ENCODE results near the gene LCP1. TPM values are rescaled to one million over a fixed set of nuclear protein-coding genes. Genes with fewer than 3 reads are reported as not detected.

The LCP1 gene
- total and polyA plus RNA-seq, 2 of the 13 experiments (the other 11 are each of a cell fraction or from before 2014, with no cell fraction given) = 1.6 TPM

- POLR2A ChIA-PET = interaction anchor here (1.0 kb wide), 1 partner anchor 17 kb away, joined by 7 read pairs; no protein-coding TSS in a partner anchor
- no peak overlapping the region for H3K9ac ChIP-seq (ENCODE audit: insufficient read depth, low read depth, low read length)
- no peak for ATAC-seq
- intact Hi-C loops (cut with micrococcal nuclease; ENCODE audit: unreplicated experiment) = loop anchor here (1.0 to 5.0 kb wide), 6 partner anchors 17 to 319 kb away; partner anchors contain the start of gene ZC3H13
- BruUV-seq (replicated peaks) = no TSS peak
- in situ Hi-C loops (cut with HindIII; ENCODE audit: extremely low pct_ligation_motif_present, low pct_unique_long_range_greater_than_20kb) = loop anchor here (5.0 kb wide), 1 partner anchor 54 kb away; no protein-coding TSS in a partner anchor
- no peak overlapping the region for H3K27ac ChIP-seq (ENCODE audit: extremely low read length, insufficient read depth, low read length)
- no peak for TF ChIP-seq ZFP36L2 (CRISPR knock-in tag; IDR thresholded peaks at IDR 0.05)
- no peak for TF ChIP-seq ZNF18 (CRISPR knock-in tag; IDR thresholded peaks at IDR 0.05; ENCODE audit: insufficient replicate concordance)
- no peak for TF ChIP-seq ZNF30 (CRISPR knock-in tag; IDR thresholded peaks at IDR 0.05)
- TF ChIP-seq ARNT2 (CRISPR knock-in tag; IDR thresholded peaks at IDR 0.05; ENCODE audit: low read depth) = no peak
- TF ChIP-seq, protein P1, sequence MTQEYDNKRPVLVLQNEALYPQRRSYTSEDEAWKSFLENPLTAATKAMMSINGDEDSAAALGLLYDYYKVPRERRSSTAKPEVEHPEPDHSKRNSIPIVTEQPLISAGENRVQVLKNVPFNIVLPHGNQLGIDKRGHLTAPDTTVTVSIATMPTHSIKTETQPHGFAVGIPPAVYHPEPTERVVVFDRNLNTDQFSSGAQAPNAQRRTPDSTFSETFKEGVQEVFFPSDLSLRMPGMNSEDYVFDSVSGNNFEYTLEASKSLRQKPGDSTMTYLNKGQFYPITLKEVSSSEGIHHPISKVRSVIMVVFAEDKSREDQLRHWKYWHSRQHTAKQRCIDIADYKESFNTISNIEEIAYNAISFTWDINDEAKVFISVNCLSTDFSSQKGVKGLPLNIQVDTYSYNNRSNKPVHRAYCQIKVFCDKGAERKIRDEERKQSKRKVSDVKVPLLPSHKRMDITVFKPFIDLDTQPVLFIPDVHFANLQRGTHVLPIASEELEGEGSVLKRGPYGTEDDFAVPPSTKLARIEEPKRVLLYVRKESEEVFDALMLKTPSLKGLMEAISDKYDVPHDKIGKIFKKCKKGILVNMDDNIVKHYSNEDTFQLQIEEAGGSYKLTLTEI (CRISPR knock-in tag; conservative IDR thresholded peaks at IDR 0.05) = no peak
- no peak for TF ChIP-seq ZNF530 (CRISPR knock-in tag; IDR thresholded peaks at IDR 0.05; ENCODE audit: low read depth)
- TF ChIP-seq ZNF24 (IDR thresholded peaks at IDR 0.05) = no peak
- no peak for TF ChIP-seq IRX3 (CRISPR knock-in tag; IDR thresholded peaks at IDR 0.05; ENCODE audit: borderline replicate concordance, low read depth)
- TF ChIP-seq HNRNPLL (IDR thresholded peaks at IDR 0.05; ENCODE audit: low read depth, low read length, poor library complexity, severe bottlenecking) = no peak
- TF ChIP-seq SYNCRIP (IDR thresholded peaks at IDR 0.05; ENCODE audit: insufficient read depth, low read depth, low read length) = no peak
- TF ChIP-seq GZF1 (CRISPR knock-in tag; IDR thresholded peaks at IDR 0.05) = no peak
- no peak for TF ChIP-seq ZNF619 (CRISPR knock-in tag; IDR thresholded peaks at IDR 0.05)
- TF ChIP-seq IRF2 (CRISPR knock-in tag; IDR thresholded peaks at IDR 0.05) = no peak
- TF ChIP-seq, protein P2, sequence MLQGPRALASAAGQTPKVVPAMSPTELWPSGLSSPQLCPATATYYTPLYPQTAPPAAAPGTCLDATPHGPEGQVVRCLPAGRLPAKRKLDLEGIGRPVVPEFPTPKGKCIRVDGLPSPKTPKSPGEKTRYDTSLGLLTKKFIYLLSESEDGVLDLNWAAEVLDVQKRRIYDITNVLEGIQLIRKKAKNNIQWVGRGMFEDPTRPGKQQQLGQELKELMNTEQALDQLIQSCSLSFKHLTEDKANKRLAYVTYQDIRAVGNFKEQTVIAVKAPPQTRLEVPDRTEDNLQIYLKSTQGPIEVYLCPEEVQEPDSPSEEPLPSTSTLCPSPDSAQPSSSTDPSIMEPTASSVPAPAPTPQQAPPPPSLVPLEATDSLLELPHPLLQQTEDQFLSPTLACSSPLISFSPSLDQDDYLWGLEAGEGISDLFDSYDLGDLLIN (CRISPR knock-in tag; IDR thresholded peaks at IDR 0.05; ENCODE audit: borderline replicate concordance) = no peak
- TF ChIP-seq ZNF331 (CRISPR knock-in tag; IDR thresholded peaks at IDR 0.05) = no peak
- TF ChIP-seq RFX1 (IDR thresholded peaks at IDR 0.05) = no peak
- H3K9me3 ChIP-seq (ENCODE audit: low read length) = no peaks in the 10 kb centered on the region
- no peak overlapping the region for H3K4me3 ChIP-seq (replicated peaks in 1 of 3; ENCODE audit: insufficient read depth in 1 of 3, low read depth in 2 of 3, low read length in 3 of 3)
- DNase-seq (ENCODE audit: low spot score) = no peak
- H3K27me3 ChIP-seq (ENCODE audit: control insufficient read depth in 1 of 2, insufficient read depth in 2 of 2, low read length in 2 of 2) = no peaks in the 10 kb centered on the region
- peaks cover 55% of the 10 kb centered on the region for H3K4me1 ChIP-seq (ENCODE audit: insufficient read depth, low read length)
- no peak overlapping the region for H3K4me2 ChIP-seq (ENCODE audit: low read depth, low read length)
- no peak for FAIRE-seq
- H2AFZ ChIP-seq (ENCODE audit: low read length) = no peak overlapping the region
- H3K36me3 ChIP-seq (replicated peaks in 1 of 2; ENCODE audit: control insufficient read depth in 1 of 2, insufficient read depth in 2 of 2, low read length in 2 of 2) = no peaks in the 10 kb centered on the region
- CTCF ChIA-PET (ENCODE audit: low intra/inter-chr PET ratio, low total read pairs) = interaction anchor here (0.8 to 2.4 kb wide), 5 partner anchors 18 to 54 kb away, joined by 3 to 30 read pairs (median 4); no protein-coding TSS in a partner anchor
- no peaks in the 10 kb centered on the region for H3K79me2 ChIP-seq (ENCODE audit: insufficient read depth, low read length)
- WGBS (ENCODE audit: low lambda C conversion rate) = 63% methylated on average over 2 of the region's 2 CpGs
- H4K20me1 ChIP-seq (ENCODE audit: insufficient read depth, low read length) = no peaks in the 10 kb centered on the region
Measured at GRCh38 chr13:46126056-46126455, 55.9 kb downstream of the LCP1 start.
